Measurements from ENCODE around the gene PILRB.
"Not testable (repeated sequence)": the region's sequence is repeated elsewhere in the genome, so short reads cannot be mapped to it uniquely, and the experiment has no call there.

Gene PILRB

DNA sequence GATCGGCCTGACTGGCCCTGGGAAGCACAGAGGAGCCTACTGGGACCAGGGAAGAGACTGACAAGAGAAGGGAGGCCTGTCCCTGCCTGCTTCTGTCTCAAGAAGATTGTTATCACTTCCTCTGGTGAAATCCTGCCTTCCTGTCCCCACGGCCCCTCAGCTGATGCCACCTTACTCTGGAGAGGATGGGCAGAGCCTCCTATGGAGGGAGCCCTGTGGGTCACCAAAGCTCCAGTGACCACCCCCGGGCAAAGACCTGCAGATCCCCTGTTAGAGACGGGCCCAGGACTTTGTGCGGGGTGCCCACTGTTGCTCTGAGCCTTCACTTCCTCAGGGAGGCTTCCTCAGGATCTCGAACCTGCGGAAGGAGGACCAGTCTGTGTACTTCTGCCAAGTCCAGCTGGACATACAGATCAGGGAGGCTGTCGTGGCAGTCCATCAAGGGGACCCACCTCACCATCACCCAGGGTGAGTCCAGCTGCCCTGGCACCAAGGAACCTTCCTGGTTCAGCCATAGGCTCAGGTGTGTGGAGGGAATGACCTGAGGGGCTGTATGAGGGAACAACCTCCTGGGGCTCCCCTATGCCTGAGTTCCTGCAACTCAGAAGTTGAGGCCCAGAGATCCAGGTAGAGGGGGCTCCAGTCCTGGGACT lies 1.4 kb upstream of the PILRB start:
- no peak for DNase-seq (ENCODE audit: low read depth)

DNA sequence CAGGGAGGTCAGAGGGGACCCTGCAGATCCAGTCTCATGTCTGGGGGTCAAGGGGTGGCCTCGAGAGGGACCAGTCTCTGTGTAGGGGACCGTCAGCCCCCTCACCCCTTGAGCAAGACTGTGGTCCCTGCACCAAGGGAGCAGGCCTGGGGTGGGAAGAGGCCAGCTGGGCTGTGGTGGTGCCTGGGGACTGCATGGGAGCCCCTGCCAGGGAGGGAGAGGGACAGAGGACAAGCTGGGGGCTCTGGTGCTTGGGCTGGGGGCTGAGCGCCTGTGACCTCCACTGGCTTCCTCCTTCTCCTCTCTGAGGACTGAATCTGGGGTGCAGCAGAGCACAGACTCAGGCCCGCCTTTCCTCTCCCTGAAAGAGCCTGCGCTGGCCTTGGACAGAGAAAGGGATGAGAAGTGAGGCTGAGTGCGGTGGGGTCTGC lies 771 bp upstream of the PILRB start:
- DNase-seq (ENCODE audit: low read depth): no peak

DNA sequence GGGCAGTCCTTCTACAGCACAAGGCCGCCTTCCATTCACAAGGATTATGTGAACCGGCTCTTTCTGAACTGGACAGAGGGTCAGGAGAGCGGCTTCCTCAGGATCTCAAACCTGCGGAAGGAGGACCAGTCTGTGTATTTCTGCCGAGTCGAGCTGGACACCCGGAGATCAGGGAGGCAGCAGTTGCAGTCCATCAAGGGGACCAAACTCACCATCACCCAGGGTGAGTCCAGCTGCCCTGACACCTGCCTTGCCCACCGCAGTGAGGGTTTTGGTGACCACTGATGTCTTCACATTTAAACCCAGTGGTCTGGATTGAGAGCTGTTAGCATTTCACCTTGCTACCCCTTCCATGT lies 918 bp downstream of the PILRB start:
- DNase-seq (ENCODE audit: low read depth): no peak

DNA sequence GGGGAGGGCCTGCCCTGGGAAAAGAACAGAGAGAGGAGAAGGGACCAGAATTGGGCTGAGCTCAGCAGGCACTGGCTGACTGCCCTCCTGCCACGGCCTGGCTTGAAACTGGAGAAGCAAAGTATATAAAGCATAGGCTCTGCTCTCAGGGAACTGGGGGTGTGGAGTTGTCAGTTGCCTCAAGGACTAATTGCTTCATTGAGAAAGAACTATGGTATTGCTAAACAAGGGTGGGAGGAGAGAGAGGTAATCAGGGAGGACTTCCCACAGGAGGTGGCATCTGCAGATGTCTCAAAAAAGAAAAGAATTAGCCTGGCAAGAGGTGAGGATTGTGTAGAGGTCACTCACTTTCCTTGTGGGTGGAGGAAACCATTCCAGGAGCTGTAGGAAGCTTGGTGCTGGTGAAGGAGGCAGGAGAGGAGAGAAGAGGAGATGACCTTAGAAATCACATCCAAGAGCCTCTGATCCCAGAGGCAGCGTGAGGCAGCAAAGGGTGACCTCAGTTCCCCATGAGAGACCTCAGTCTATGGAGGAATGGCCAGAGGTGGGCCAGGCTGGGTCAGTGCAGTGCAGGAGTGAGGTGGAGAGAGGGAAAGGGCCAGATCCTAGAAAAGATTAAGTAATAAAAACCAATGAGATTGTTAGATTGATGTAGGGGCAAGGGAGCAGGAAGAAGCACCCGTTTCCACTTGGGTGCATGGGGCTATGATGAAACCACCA lies 2.4 kb downstream of the PILRB start:
- no peak for DNase-seq (ENCODE audit: low read depth)

DNA sequence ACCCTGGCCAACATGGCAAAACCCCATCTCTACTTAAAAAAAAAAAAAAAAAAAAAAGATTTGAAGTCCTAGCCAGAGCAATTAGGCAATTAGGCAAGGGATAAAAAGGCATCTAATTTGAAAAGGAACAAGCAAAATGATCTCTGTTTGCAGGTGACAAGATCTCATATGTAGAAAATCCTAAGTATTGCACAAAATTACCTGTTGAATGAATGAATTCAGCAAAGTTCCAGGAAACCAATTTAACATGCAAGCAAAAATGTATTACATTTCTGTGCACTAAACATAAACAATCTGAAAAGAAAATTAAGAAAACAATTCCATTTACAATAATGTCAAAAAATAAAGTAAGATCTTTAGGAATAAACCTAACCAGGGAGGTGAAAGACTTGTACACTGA lies 5.2 kb downstream of the PILRB start:
- DNase-seq (ENCODE audit: low read depth): no peak

DNA sequence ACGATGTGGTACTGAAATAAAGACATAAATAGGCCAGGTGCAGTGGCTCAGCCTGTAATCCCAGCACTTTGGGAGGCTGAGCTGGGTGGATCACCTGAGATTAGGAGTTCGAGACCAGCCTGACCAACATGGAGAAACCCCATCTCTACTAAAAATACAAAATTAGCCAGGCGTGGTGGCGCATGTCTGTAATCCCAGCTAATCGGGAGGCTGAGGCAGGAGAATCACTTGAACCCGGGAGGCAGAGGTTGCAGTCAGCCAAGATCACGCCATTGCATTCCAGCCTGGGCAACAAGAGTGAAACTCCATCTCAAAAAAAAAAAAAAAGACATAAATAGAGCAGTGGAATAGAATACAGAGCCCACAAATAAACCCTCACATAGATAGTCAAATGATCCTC lies 5.9 kb downstream of the PILRB start:
- not testable (repeated sequence) for DNase-seq (ENCODE audit: low read depth)

DNA sequence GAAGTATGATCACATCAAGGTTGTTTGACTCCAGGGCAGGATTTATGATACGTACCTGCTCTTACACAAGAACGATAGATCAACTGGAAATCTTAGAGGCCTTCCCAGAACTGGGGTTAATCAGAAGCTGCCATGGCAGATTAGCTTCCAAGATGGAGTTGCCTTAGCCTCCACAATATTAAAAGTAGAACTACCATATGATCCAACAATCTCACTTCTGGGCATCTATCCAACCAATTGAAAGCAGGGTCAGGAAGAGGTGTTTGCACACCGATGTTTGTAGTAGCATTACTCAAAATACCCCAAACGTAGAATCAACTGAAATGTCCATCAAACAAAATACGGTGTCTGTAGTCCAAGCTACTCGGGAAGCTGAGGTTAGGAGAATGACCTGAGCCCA lies 6.6 kb downstream of the PILRB start:
- DNase-seq (ENCODE audit: low read depth): no peak

DNA sequence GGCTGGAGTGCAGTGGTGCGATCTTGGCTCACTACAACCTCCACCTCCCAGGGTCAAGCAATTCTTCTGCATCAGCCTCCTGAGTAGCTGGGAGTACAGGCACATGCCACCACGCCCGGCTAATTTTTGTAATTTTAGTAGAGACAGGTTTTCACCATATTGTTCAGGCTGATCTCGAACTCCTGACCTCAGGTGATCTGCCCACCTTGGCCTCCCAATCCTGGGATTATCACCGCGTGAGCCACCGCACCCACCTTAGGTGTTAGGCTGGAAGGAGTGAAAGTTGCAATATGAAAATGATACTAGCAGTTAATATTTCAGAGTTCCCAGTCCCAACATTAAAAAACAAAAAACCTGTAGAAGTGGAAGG lies 8.1 kb downstream of the PILRB start:
- DNase-seq (ENCODE audit: low read depth): not testable (repeated sequence)

DNA sequence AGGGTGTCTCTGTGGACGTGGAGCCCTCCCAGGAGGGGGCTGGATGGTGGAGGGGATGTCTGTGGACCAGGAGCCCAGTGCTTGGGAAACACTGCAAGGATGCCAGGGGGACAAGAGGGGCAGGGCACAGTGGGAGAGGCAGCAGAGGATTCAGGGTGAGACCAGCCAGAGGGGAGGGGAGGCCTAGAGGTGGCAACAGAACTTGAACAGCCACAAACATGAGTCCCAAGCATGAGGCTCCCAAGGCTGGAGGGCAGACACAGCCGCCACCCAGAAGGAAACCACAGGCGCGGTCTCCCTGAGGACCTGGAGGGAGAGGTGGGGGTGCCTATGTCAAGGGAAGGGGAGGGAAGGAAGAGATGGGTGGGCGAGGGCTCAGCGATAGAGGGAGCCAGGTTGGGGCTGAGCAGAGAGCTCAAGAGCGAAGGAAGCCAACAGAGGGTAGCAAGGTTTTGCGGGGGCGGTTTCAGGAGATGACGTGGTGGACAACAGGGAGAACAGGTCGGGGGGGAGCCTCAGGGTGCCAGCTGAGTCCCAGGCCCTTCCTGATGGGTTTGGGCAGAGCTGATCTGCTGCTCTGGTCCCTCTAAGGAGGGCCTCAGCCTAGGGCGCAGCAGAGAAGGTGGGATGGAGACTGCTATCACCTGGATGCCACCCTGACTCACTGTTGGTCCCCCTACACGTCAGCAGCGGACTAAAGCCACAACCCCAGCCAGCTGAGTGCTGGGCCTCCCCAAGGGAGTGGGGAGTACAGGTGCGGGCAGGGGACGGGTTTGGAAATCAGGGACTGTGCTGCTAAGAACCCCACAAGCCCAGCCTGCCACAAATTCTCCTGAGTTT lies 8.7 kb downstream of the PILRB start:
- no peak for DNase-seq (ENCODE audit: low read depth)

DNA sequence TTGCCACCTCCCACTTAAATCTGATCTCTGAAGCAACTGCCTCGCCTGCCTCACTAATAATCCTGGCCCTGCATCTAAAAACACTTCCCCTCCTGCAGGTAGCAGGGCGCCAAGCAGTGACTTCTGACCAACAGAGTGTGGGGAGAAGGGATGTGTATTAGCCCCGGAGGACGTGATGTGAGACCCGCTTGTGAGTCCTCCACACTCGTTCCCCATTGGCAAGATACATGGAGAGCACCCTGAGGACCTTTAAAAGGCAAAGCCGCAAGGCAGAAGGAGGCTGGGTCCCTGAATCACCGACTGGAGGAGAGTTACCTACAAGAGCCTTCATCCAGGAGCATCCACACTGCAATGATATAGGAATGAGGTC lies 9.3 kb downstream of the PILRB start:
- DNase-seq (ENCODE audit: low read depth): no peak

DNA sequence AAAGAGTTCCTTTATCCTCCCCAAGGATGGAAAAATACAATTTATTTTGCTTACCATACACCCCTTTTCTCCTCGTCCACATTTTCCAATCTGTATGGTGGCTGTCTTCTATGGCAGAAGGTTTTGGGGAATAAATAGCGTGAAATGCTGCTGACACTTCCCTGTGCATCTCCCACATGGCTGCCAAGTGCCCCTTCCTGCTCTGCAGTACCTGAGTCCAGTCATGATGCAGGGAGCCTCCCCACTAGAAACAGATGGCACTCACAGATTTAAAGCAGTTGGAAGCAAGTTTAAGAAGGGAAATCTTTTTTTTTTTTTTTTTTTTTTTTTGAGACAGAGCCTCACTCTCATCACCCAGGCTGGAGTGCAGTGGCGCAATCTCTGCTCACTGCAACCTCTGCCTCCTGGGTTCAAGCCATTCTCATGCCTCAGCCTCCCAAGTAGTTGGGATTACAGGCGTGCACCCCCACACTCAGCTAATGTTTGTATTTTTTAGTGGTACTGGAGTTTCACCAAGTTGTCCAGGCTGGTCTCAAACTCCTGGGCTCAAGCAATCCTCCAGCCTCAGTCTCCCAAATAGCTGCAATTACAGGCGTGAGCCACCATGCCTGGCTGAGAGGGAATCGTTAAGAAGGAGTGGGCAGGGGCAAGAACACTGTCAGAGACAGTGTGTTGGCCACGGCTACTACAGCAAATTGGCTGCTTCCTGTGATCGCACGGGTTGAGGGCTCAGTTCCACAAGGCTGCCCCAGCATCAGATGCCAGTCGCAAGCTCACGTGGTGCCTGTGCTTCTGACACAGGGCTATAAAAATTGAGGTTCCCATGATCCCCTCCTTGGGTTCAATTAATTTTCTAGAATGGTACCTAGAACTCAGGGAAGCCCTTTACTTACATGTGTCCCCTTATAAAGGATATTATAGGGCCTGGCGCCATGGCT lies 10.0 kb downstream of the PILRB start:
- no peak for DNase-seq (ENCODE audit: low read depth)

DNA sequence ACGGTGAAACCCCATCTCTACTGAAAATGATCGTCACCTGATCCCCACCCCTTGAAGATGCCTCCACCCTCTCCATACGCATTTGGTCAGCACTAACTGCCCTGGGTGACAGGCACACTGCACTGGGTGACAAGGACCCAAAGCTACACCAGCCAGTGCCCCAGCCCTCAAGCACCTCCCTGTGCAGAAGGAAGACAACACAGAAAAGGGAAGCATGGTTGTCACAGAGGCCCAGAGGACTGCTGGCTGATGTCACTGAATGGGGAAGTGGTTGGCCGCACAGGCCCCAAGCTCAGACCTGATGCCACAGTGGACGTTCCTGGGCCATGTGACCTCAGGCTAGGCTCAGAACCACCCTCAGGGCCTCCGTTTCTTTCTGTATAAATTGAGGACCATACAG lies 11.2 kb downstream of the PILRB start:
- DNase-seq (ENCODE audit: low read depth): no peak

DNA sequence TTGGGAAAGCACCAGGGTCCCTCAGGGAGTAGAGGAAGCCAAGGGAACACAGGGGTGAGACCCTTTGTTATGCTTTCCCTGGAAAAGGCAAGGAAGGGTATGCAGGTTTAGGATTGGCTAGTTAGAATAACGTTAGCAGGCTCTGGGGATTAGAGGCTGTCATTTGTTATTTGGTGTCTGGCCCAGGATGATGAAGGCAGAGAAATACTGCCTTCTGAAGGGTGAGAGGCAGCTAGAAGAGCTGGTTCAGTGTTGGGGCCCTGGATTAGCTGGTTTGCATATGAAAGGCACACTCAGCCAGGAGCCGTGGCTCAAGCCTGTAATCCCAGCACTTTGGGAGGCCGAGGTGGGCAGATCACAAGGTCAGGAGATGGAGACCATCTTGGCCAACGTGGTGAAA lies 12.4 kb downstream of the PILRB start:
- no peak for DNase-seq (ENCODE audit: low read depth)

DNA sequence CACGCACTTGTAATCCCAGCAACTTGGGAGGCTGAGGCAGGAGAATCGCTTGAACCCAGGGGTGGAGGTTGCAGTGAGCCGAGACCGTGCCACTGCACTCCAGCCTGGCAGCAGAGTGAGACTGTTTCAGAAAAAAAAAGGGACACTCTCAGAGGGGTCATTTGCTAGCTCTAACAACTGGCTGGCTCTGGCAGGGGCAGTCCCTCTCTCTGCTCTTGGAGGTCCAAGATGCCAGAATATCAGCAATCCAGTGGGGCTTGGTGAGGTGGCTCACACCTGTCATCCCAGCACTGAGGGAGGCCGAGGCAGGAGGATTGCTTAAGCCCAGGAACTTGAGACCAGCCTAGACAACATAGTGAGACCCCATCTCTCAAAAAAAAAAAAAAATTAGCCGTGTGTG lies 12.8 kb downstream of the PILRB start:
- no peak for DNase-seq (ENCODE audit: low read depth)

DNA sequence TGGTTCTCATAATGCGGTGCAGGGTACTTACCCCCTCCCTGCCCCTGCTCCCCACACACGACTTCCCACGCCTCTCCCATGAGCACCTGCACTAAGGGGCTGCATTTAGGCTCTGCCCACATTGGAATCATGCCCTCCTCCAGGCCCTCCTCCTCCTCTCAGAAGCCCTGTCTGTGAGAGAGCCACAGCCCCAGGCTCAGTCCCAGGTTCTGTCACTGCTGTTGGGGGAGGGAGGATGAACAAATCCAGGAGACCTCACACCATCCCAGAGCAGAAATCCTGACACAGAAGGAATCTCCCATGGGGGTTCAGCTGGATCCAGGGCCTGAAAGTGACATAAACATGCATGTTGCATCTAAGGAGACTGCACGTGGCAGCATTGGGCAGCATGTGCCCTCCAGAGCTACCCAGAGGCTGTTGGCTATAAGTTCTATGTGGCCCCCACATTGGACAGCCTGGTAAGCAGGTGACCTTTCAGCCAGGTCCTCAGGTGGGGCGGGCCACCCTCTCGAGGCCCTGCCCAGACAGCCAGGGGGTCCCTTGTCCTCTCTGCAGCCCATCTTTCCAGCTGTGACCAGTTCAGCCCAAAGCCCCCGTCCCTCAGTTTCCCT lies 13.7 kb downstream of the PILRB start:
- no peak for DNase-seq (ENCODE audit: low read depth)

DNA sequence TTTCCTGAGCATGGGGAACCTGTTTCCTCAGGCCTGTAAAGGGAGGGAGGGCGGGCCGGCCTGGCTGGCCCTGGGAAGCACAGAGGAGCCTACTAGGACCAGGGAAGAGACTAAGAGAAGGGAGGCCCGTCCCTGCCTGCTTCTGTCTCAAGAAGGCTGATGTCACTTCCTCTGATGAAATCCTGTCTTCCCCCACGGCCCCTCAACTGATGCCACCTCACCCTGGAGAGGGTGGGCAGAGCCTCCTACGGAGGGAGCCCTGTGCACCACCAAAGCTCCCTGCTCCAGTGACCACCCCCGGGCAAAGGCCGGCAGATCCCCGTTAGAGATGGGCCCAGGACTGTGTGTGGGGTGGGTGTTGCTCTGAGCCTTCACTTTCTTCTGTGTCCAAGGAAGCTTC lies 14.3 kb downstream of the PILRB start:
- DNase-seq (ENCODE audit: low read depth): peak; percentile 68

DNA sequence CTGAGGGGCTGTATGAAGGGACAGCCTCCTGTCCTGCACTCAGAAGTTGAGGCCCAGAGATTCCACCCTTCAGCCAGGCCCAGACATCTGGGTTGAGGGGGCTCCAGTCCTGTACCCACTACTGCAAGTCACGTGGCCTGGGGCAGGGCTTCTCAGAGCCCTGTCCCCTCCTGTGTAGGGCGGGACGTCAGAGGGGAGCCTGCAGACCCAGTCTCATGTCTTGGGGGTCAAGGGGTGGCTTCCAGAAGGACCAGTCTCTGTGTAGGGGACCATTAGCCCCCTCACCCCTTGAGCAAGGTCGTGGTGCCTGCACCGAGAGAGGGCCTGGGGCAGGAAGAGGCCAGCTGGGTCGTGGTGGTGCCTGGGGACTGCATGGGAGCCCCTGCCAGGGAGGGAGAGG lies 14.8 kb downstream of the PILRB start:
- DNase-seq (ENCODE audit: low read depth): no peak

DNA sequence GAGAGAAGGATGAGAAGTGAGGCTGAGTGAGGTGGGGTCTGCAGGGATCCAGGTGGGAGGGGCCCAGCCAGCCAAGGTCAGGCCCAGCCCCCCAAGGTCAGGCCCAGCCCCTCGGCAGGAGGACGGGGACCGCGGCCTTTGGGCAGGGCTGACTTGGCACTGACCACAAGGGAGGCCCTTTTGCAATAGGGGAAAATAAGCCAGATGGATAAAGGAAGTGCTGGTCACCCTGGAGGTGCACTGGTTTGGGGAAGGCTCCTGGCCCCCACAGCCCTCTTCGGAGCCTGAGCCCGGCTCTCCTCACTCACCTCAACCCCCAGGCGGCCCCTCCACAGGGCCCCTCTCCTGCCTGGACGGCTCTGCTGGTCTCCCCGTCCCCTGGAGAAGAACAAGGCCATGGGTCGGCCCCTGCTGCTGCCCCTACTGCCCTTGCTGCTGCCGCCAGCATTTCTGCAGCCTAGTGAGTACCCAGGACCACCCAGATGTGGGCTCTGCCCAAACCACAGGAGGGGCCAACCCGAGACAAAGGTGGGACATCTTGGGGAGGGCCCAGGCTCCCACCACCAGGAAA lies 15.4 kb downstream of the PILRB start, which contains the start of gene PILRA:
PILRA (plus strand) TSS at position 227 of the 571 bp plus-strand sequence; CDS start at position 397, 170 bp downstream.
- peak; percentile 15 for DNase-seq (ENCODE audit: low read depth)

DNA sequence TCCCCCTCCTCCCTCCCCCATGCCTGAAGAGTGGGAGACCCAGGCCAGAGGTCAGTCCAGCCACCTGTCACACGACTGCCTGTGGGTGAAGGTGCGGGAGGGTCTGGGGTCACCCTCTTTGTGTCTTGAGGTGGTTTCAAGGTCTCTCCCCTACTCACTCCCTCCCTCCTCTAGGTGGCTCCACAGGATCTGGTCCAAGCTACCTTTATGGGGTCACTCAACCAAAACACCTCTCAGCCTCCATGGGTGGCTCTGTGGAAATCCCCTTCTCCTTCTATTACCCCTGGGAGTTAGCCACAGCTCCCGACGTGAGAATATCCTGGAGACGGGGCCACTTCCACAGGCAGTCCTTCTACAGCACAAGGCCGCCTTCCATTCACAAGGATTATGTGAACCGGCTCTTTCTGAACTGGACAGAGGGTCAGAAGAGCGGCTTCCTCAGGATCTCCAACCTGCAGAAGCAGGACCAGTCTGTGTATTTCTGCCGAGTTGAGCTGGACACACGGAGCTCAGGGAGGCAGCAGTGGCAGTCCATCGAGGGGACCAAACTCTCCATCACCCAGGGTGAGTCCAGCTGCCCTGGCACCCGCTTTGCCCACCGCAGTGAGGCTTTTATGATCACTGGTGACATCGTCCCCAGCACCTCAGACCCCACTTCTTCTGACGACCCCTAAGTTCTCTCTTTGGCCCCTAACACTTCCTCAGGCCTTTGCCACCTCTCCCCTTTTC lies 16.1 kb downstream of the PILRB start:
- DNase-seq (ENCODE audit: low read depth): not testable (repeated sequence)

DNA sequence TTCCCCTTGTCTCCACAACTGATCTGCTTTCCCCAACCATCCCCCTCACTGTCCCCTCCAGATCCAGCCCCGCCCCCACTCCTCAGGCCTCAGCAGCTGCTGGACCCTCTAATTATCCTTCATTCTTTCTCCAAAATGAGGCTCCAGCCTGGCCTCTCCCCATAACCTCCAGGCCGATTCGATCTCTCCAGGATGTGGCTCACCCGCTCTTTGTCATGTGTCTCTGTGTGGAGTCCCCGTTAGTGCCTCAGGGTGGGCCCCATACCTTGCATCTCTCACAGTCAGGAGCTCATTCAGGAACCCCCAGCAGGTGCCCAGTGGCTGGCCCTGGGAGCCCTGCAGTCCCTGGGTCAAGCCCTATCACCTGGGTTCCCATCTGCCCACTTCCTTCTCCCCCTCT lies 16.7 kb downstream of the PILRB start:
- DNase-seq (ENCODE audit: low read depth): no peak

DNA sequence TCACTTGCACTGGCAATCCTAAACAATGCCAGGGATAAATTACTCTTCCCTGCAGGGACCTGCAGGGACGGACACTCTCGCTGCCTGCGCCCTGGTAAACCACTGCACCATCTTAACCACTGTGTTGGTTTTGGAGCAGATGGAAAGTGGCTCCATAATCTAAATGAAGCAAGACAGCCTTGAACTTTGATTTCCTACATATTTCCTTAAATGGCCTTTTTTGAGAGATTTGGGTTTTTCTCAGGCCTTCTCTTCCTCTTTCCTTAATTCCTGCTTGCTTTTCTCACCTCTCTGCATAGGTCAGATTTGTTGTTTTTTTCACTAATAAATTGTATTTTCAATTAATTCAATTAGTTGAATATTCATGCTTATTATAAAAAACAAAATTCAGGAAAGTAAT lies 18.1 kb downstream of the PILRB start:
- no peak for DNase-seq (ENCODE audit: low read depth)

Measured in ELR (cell line).